ENCODE measurements around the gene KAT2B. TPM values are rescaled to one million over a fixed set of nuclear protein-coding genes. Genes with fewer than 3 reads are reported as not detected.

The KAT2B gene
- total and polyA plus RNA-seq, 2 of the 13 experiments (the other 11 are each of a cell fraction or from before 2014, with no cell fraction given), result 0.97 to 1.7 TPM

DNA sequence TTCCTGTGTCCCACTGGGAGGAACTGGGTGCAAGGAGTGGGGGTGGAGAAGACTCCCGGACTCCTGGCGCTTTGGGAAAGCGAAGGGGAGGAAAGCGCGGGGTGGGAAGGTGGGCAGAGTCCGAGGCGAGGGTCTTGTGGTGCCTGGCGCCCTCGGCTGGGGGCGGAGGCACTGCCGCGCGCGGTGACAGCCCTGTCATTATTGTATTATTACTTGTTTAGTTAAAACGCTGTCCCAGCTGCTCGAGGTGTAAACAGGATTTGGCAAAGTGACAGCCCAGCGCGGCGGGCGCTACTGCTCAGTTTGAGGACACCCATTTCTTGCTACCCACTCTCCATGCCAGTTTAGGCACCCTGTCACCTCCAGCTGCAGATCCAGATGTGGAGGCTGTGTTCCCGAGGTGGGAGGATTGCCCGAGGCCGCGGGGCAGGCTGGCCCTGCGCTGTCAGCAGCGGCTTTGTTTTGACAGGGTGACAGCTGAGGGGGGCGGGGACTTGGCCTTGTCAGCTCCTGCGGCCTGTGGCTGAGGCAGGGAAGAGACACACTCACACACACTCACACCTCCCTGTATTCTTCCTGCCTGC, 1.0 kb downstream of the KAT2B start (continued):
- TF ChIP-seq, protein P1, sequence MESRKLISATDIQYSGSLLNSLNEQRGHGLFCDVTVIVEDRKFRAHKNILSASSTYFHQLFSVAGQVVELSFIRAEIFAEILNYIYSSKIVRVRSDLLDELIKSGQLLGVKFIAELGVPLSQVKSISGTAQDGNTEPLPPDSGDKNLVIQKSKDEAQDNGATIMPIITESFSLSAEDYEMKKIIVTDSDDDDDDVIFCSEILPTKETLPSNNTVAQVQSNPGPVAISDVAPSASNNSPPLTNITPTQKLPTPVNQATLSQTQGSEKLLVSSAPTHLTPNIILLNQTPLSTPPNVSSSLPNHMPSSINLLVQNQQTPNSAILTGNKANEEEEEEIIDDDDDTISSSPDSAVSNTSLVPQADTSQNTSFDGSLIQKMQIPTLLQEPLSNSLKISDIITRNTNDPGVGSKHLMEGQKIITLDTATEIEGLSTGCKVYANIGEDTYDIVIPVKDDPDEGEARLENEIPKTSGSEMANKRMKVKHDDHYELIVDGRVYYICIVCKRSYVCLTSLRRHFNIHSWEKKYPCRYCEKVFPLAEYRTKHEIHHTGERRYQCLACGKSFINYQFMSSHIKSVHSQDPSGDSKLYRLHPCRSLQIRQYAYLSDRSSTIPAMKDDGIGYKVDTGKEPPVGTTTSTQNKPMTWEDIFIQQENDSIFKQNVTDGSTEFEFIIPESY (CRISPR knock-in tag; IDR thresholded peaks at IDR 0.05), result no peak
- TF ChIP-seq TOE1 (CRISPR knock-in tag; IDR thresholded peaks at IDR 0.05) (no peak), FOXP4 (CRISPR knock-in tag; IDR thresholded peaks at IDR 0.05) (0 out of 2 replicates have a peak, but pooled peaks have one; percentile 31), ZNF263 (CRISPR knock-in tag; IDR thresholded peaks at IDR 0.05) (0 out of 2 replicates have a peak, but pooled peaks have one; percentile 37), ARID3A (IDR thresholded peaks at IDR 0.05; ENCODE audit: low read depth, low read length) (no peak), ZBED4 (CRISPR knock-in tag; IDR thresholded peaks at IDR 0.05; ENCODE audit: borderline replicate concordance) (no peak), SIX1 (CRISPR knock-in tag; IDR thresholded peaks at IDR 0.05; ENCODE audit: borderline replicate concordance) (no peak), MZF1 (CRISPR knock-in tag; IDR thresholded peaks at IDR 0.05; ENCODE audit: borderline replicate concordance) (no peak), ZNF124 (CRISPR knock-in tag; IDR thresholded peaks at IDR 0.05) (no peak), HNRNPLL (IDR thresholded peaks at IDR 0.05; ENCODE audit: low read depth, low read length, poor library complexity, severe bottlenecking) (peak; percentile 20), ISL2 (CRISPR knock-in tag; IDR thresholded peaks at IDR 0.05) (peak; percentile 19; the same call in 1 of the 2 replicates), HNRNPK (IDR thresholded peaks at IDR 0.05; ENCODE audit: low read depth, low read length, poor library complexity, severe bottlenecking) (no peak), ZNF20 (CRISPR knock-in tag; IDR thresholded peaks at IDR 0.05) (no peak), ZFP36L1 (CRISPR knock-in tag; IDR thresholded peaks at IDR 0.05) (peak; percentile 42; the same call in 1 of the 2 replicates), STAG1 (CRISPR knock-in tag; IDR thresholded peaks at IDR 0.05) (no peak), ZNF557 (CRISPR knock-in tag; IDR thresholded peaks at IDR 0.05) (no peak), ZNF790 (CRISPR knock-in tag; IDR thresholded peaks at IDR 0.05; ENCODE audit: borderline replicate concordance) (peak; percentile 80; the same call in 1 of the 2 replicates), ATF7-NPFF (CRISPR knock-in tag; IDR thresholded peaks at IDR 0.05; ENCODE audit: low read depth) (0 out of 2 replicates have a peak, but pooled peaks have one; percentile 9)
- TF ChIP-seq, protein P2, sequence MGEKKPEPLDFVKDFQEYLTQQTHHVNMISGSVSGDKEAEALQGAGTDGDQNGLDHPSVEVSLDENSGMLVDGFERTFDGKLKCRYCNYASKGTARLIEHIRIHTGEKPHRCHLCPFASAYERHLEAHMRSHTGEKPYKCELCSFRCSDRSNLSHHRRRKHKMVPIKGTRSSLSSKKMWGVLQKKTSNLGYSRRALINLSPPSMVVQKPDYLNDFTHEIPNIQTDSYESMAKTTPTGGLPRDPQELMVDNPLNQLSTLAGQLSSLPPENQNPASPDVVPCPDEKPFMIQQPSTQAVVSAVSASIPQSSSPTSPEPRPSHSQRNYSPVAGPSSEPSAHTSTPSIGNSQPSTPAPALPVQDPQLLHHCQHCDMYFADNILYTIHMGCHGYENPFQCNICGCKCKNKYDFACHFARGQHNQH (CRISPR knock-in tag; IDR thresholded peaks at IDR 0.05), result no peak
